GM19238 (cell line): ENCODE measurements around the gene PRM1.

ENCODE experiments used
- DNase-seq: peaks from one replicate; pipeline ENCODE4 v3.0.0; 2011; ENCODE audit warnings: low spot score; ENCODE audit not compliant: insufficient read length

The PRM1 gene

DNA sequence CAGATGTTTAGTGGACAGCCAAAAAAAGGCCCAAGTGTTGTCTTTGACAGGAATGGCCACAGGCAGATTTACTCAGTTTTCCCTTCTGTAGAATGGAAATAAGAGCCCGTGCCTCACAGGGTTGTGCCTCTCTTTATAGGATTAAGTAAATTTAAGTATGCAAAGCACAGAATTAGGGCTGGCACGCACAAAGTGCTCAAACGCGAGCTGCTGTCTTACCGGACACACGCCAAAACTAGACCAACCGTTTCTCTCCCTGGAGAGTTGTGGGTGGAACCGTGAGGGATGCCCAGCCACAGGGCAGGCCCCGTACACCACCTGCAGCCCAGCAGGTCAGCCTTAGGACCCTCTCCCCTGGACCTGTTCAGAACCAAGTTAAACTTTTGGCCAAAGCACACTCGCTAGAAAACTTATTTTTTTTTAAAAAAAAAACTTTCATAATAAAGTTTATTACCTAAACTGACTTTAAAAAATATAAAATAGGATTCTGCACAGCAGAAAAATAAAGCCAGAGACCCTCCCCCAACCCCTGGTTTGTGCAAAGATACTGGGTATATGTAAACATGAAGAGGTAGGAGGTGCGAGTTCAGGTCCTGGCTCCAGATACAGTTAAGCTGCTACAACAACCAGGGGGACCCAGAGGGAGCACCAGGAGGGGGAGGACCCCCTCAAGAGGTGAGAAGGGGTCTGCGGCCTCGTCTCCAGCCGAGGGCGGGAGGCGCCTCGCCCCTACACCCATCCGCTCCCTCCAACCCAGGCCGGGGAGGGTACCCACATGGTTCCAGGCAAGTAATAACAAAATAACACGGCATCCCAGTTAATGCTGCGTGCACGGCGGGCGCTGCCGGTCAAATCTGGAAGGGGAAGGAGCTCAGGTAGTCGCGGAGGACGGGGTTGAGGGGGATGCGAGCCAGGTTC is 26.9 kb downstream of the PRM1 start:
- no peak for DNase-seq

DNA sequence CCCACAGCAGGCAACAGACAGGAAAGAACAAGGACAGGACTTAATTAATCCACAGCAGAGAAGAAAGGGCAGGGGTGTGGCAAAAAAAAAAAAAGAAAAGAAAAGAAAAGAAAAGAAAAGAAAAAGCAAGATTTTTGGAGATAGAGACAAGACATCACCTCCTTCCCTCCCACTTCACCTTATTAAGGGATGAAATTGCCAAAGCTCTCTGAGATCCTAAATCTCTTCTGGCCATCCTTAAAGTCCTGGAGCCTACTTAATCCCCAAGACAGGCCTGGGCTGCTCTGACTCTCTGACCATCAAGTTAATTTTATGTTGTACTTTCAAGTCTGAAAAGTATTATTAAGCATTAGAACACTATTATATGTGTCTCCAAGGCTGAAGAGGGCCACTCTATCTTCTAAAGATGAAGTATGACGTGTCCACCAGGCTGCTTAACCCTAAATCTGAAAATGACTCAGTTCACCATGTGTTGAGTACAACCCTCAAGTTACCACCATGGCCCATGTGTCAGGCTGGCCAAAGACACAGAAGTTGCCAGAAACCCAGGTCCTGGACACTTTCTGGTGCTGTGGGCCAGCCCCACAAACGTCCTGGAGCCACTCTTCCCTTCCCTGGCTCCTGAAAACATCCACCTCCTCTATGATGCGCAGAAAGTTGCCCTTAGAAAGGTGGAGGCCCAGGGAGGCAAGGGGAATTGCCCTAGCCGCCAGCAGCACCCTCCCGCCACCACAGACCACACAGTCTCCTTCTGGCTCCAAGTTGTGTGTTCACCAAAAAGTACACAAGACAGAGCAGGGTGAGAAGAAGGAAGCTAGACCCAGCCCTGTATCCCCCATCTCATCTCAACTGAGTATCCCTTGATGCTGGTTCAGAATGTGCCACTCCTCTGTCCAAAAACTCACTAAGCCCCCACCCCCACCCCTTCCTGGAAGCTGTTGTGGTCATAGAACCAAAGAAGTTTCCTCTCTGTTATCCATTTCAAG is 27.8 kb downstream of the PRM1 start:
- DNase-seq: no peak

DNA sequence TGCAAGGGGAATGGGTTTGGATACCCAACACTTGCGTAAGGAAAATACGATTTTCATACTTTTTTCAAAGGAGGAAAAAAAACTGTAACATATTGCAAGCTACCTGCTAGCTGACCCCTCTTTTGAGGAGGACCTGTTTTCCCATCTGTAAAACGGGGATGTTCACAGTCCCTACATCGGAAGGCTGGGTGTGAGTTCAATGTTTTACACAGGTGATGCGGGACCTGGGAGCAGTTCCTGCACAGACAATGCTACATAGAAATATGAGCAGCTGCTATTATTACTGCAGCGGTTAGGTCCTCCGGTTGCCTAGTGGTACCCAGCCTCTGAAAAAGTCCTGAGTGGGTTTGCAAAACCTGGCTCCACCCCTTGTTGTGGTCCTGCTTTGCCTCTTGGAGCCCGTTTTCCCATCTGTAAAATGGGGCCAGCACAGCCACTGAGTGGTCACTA is 28.6 kb downstream of the PRM1 start:
- no peak for DNase-seq

DNA sequence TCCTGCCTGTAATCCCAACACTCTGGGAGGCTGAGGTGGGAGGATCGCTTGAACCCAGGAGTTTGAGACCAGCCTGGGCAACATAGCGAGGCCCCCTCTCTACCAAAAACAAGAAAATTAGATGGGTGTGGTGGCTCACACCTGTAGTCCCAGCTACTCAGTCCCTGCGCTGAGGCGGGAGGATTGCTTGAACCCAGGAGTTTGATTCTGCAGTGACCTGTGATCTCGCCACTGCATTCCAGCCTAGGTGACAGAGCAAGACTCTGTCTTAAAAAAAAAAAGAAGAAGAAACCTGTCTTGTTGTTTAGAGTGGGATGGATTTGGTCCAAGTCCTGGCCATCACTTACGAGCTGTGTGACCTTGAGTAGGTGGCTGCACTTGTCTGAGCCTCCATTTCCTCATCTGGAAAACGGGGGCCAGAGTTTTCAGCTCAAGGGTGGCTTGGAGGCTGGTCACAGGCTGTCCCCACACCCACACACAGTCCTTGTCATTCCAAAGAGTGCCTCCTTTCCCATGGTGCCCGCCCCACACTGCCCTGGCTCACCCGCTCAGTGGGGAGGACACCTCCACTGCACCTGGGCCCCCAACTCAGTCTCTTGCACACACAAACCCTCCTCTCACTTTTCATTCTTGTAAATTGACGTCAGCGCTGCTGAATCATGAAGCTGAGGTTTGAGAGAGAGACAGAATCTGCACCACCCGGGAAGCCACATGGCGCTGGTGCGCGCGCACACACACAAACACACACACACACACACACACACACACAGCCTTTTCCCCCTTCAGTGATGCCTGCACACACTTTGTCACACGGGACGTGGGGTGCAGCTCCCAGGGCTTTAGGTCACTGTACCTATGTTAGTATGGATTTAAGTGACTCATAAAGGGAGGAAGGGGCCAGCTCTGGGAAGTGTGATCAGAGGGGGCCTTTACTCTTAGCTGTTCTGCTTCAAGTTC is 29.3 kb downstream of the PRM1 start:
- DNase-seq: no peak

DNA sequence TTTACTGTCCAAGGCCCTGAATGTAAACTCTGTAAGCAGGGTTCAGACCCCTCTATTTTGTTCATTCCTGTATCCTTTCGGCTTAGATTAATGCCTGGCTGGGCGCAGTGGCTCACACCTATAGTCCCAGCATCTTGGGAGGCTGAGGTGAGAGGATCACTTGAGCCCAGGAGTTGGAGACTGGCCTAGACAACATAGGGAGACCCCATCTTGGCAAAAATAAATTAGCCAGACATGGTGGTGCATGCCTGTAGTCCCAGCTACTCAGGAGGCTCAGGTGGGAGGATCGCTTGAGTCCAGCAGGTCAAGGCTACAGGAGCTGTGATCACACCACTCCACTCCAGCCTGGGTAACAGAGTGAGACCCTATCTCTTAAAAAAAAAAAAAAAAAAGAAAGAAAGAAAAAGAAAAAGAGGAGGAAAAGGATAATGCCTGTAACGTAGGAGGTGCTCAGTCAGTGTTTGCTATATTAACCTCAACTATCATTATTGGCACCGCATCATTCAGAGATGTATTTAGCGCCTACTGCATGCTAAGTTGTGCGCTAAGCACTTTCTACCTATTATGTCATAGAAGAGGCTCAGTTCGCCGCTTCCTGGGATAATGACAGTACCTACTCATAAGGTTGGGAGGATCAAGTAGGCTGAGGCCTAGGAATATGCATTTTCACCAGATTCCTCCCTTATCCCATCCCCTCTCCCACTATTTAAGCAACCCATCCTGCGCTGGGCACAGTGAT is 30.2 kb downstream of the PRM1 start:
- no peak for DNase-seq

DNA sequence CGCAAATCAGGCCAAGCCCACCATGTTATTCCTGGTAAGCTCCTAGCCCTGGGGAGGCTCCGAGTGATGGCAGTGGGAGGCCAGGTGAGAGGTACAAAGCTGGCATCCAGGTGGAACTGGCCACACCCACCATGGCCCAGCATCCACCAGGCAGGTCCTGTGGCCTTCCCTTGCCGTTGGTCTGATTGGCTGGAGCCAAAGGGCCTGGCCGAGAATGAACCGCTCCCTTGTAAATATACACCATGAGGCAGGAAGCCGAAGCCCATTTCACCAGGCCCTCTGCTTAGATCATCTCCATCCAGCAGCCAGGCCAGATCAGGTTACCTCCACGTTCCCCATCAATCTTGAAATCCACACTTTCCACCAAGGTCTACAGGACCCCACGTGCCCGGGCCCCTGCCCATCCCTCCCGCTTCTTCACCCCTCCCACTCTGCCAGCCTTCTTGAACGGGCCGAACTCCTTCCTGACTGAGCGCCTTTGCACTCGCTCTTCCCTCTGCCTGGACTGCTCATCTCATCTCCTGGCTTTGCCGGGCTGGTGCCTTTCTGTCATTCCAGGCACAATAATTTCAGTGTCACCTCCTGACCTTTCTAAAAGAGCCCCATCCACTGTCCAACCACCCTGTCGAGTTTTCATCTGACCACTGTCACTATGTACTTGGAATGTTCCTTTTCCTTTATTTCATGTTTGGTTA is 30.9 kb downstream of the PRM1 start:
- DNase-seq: no peak

DNA sequence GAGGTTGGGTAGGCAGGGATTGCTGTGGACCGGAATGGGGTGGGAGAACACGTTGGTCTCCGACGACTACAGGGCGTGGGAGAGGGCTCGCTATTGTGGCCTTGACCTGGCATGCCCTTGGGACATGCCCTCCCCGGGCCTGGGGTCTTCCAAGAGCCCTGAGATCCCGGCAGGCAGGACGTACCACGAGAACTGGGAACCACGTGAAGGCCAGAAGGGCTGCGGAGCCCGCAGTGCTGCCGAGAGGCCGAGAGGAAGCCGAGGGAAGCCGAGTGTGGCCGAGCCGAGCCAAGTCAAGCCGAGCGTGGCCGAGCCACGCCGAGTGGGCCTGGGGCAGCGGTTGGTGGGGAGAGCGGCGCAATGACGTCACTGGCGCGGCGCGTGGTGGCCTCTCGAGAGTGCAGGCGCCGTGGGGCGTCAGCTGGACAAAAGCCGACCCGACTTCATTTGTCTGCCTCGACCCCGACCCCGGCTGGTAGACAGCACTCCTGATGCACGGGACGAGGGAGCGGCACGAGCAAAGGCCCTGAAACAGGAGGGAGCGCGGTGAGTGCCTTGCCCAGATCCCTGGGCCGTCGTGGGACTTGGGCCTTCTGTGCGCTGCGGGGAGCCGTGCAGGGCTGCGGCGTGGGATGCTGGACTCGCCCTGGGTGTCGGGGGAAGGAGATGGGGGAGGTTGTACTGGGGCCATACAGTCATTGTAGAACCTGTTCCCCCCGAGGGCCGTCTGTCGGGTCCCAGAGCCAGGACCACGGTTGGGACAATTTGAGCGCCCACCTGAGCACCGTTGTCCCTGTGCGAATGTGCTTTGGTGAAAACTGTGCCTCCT is 31.7 kb downstream of the PRM1 start:
- DNase-seq: no peak

DNA sequence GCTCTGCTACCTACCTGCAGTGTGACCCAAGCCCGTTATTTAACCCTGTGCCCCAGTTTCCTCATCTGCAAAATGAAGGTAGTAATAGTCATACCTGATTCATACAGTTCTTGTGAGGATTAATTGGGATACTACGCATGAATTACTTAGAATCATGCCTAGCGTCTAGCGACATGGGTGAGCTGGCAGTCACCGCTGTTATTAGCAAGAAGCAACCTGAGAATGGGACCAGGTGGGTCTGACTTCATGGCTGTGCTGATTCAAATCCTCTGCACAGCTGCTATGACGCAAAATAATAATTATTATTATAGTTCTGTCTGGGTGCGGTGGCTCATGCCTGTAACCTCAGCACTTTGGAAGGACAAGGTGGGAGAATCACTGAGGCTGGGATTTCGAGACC is 33.0 kb downstream of the PRM1 start:
- DNase-seq: no peak

DNA sequence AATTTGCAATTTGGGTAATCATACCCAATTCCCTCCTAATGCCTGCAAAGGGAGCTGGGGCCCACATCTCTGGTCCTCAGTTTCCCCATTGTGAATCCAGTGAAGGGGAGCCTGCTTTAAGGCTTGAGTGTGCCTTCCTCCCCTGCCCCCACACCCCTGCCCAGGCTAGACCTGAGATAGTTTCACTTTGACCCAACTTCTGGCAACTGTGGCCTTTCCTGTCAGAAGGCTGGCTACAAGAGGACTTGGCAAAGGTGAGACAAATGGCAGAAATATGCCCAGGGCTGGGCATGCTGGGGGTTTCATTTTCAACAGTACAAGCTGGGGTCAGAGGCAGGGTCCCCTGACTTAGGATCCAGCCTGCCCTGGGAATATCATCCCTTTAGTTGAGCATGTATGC is 35.1 kb downstream of the PRM1 start:
- no peak for DNase-seq

DNA sequence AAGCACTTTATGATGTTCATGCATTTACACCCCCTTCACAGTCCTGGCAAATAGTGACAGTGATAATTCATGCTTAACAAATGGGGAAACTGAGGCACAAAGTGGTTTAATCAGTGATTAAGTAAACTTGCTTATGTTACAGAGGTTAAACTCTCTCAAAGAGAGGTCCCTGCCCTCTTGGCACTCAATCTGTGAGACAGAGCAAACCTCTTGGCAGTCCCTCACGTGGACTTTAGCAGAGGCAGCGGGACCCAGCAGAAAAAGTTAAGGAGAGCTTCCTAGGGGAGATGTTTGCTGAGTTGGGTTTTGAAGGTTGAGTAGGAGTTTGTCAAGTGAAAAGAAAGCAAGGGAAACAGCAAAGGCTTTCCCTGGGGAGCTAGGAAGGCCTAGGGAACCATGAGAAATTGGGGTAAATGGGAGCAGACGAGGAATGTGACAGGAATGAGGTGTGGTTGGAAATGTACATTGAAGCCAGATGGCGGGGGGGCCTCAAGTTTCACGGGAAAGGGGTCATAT is 35.9 kb downstream of the PRM1 start:
- DNase-seq: no peak

DNA sequence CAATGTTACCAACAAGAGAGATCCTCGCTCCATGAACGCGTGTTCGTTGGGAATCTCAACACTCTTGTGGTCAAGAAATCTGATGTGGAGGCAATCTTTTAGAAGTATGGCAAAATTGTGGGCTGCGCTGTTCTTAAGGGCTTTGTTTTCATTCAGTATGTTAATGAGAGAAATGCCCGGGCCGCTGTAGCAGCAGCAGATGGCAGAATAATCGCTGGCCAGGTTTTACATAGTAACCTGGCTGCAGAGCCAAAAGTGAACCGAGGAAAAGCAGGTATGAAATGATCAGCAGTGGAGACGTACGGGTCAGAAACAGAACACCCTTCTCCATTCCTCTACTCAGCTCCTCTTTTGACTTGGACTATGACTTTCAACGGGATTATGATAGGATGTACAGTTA is 38.5 kb downstream of the PRM1 start:
- DNase-seq: no peak

DNA sequence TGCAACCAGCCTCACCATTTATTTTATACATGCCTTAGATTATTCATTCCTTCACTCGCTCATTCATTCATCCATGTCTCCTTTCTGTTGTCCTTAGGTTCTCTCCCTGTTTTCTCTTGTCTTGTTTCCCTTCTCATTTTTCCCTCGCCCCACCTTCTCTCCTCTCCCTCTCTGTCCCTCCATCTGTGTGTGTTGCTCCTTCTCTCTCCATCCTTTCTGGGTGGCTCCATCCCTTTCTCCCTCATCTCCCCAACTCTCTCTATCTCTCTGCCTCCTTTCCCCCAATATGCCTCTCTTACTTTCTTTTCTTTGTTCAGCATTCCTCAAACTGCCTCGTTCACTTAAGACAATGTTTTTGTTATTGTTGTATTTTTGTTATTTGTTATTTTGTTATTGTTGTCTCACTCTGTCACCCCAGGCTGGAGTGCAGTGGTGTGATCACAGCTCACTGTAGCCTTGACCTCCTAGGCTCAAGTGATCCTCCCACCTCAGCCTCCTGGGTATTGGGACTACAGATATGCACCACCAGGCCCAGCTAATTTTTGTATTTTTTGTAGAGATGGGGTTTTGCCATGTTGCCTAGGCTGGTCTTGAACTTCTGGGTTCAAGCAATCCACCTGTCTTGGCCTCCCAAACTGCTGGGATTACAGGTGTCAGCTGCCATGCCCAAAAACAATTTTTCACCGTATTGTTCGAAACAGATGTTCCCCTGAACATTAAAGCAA is 39.5 kb downstream of the PRM1 start:
- no peak for DNase-seq

DNA sequence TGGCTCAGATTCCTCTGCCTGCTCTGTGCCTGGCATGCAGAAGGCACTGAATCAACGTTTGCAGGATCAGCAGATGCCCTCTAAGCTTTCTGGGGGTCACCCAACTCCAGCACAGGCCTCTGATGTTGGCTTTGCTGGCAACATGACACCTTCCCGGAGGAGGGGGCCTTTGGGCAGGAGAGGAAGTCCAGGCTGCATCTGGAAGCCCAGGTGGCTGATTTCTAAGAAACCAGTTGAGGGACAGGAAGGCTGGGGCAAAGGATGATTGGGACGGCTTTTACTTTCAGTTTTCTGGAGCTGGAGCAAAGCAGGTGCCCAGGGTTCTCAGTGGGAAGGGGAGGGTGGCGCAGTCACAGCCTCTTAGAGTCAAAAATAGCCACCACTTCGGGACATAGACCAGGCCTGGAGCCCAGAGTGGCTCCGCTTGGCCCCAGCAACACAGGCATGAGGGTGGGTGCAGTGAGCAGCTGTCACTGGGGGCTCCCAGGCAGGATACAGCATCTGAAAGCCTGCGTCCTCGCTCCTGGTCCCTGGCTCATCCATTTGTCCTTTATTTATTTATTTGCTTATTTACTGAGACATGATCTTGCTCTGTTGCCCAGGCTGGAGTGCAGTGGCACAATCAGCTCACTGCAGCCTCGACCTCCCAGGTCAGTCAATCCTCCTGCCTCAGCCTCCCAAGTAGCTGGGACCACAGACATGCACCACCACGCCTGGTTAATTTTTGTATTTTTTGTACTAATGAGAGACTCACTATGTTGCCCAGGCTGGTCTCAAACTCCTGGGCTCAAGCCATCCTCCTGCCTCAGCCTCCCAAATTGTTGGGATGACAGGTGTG is 40.3 kb downstream of the PRM1 start:
- no peak for DNase-seq

DNA sequence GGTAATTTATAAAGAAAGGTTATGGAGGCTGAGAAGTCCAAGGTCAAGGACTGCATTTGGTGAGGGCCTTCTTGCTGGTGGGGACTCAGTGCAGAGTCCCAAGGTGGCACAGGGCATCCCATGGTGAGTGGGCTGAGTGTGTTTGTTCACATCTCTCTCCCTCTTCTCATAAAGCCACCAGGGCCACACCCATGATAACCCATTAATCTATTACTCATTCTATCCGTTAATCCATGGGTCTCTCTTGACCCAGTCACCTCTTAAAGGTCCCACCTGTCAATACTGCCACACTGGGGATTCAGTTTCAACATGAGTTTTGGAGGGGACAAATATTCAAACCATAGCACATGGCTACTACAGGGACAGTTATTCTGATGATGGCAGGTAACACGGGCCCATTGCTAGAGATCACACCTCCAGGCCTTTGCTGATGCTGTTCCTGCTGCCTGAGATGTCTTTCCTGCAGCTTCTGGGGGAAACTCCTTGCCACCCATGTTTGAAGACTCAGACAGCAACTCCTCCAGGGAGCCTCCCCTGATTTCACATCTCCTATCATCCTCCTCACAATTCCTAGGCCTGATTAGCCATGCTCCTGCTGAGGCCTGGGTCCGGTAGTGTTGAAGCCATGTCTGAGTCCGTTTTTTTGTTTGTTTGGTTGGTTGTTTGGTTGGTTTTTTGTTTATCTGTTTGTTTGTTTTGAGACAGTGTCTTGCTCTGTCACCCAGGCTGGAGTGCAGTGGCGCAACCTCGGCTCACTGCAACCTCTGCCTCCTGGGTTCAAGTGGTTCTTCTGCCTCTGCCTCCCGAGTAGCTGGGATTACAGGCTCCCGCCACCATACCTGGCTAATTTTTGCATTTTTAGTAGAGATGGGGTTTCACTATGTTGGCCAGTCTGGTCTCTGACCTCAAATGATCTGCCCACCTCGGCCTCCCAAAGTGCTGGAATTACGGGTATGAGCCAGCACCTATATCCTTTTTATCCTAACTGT is 41.2 kb downstream of the PRM1 start:
- DNase-seq: no peak

DNA sequence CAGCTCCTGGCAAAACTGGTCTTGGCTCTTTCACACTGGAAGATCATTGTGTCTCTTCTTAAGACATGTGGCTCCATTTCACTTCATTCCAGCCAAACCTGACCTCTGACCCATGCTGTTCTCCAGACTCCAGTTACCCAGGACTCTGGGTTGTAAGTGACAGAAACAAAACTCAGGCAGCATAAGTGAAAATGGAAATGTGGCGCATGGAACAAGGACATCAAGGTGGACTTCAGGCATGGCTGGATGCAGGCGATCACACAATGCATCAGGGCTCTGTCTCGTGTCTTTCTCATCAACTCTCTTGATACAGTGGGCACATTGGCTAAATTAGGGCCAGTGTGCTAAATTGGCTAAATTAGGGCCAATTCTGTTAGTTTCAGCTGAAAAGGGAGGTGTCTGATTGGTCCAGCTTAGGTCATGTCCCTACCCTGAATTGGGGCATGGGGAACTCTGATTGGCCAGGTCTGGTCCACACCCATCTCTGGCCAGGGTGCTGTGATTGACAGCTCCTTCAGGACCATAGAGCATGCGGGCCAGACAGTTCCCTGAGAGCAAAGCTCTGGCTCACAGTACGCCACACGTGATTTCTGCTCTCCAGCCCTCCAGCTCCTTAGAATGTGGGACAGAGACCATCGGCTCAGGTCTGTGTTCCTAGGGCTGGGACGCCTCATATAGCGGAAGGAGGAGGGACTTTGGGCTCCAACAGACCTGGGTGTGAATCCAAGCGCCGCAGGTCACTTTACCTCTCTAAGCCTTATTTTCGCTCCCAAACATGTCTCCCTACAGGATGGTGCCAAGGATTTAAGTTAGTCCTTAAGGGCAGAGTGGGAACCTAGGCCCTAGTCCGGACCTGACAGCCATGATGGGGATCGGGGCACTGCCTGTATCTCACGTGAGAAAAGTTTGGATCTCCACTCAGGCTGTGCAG is 42.6 kb downstream of the PRM1 start:
- DNase-seq: no peak
